Measurements from ENCODE around the gene AP3B2.

DNA sequence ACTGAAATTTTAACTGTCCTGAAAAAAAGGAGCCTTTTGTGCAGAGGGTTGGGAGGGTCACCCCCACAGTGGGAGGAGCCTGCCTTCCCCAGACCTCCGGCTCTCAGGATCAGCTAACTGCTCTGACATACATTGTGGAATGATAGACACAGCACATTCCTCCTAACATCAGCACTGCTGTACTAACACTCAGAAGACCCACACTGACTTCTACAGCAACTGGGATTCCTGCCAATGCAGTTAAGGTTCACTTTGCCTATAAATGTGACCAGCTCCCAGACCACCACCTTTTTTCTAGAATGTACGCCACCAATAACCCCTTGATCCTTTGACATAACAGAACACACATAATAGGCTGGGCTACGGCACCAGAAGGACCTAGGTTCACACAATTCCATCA, 65.7 kb downstream of the AP3B2 start:
- TF ChIP-seq EP300 (IDR thresholded peaks at IDR 0.05) (no peak), CTCF (IDR thresholded peaks at IDR 0.05) (no peak), POLR2A (IDR thresholded peaks at IDR 0.05) (no peak)
